ENCODE measurements around the gene SLC38A3.

- TF ChIP-seq CTCF (IDR thresholded peaks at IDR 0.05) (peak in 1 of 12 donors; percentile 1), POLR2A (IDR thresholded peaks at IDR 0.05) (no peak)
Observed at GRCh38 chr3:50238549-50239026, 33.5 kb downstream of the SLC38A3 start.
